Fibroblast of skin of right biceps (primary cell): ENCODE results near the gene TMEM45B.

Experiments used
- DNase-seq: peaks from one replicate; pipeline ENCODE4 v3.0.0-alpha.2; 2013

The TMEM45B gene

GRCh38 chr11:129853518-129854231, 38.0 kb downstream of the TMEM45B start:
- DNase-seq, result no peak

GRCh38 chr11:129854232-129854805, 38.7 kb downstream of the TMEM45B start:
- DNase-seq, result no peak

DNA sequence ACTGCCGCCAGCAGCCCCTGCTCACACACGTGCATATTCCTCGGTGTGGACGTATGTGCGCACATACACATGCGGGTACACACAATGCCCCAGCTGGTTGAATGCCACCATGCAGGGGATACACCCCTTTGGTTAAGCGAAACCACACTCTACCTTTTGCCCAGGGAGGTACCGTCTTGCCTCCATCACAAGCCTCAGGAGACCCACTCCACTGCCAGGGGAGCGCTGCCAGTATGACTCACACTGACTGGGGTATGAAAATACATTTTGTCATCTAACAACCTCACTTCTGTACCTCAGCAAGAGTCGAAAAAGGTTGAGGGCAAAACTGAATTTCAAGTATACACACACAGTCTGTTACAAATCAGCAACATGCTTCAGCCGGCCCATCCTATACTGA, 39.4 kb downstream of the TMEM45B start:
- no peak for DNase-seq

DNA sequence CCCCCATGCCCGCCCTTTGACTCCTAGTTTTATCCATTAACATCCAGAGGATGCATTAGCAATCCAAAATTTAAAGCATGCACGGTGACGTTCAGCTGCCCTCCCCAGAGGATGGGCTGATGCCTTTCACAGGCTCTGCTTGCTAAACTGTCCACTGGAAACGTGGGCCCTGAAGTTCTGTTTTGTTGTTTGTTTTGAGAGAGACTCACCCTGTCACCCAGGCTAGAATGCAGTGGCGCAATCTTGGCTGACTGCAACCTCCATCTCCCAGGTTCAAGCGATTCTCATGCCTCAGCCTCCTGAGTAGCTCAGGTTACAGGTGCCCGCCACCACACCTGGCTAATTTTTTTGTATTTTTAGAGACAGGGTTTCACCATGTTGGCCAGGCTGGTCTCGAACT, 40.4 kb downstream of the TMEM45B start:
- no peak for DNase-seq

GRCh38 chr11:129861702-129862522, 46.3 kb downstream of the TMEM45B start:
- peak; percentile 96 for DNase-seq

- no peak for DNase-seq
Observed at GRCh38 chr11:129864811-129865210, 49.2 kb downstream of the TMEM45B start.

- no peak for DNase-seq
Observed at GRCh38 chr11:129865701-129866100, 50.1 kb downstream of the TMEM45B start.

- DNase-seq, result no peak
Observed at GRCh38 chr11:129866311-129866710, 50.7 kb downstream of the TMEM45B start.

DNA sequence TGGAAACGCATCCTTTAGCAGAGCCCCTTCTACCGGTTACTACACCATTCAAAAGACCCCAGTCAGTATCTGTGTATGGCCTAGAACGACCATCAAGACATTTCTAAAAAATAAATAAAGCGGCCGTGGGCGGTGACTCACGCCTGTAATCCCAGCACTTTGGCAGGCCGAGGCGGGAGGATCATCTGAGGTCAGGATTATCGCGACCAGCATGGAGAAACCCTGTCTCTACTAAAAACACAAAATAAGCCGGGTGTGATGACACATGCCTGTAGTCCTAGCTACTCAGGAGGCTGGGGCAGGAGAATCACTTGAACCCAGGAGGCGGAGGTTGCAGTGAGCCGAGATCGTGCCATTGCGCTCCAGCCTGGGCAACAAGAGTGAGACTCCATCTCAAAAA, 53.0 kb downstream of the TMEM45B start:
- peak; percentile 28 for DNase-seq

GRCh38 chr11:129871914-129872313, 56.3 kb downstream of the TMEM45B start:
- no peak for DNase-seq

GRCh38 chr11:129880311-129880710, 64.7 kb downstream of the TMEM45B start:
- no peak for DNase-seq

GRCh38 chr11:129881570-129882170, 66.0 kb downstream of the TMEM45B start:
- peak; percentile 24 for DNase-seq

GRCh38 chr11:129884581-129884980, 68.9 kb downstream of the TMEM45B start:
- DNase-seq, result no peak

- no peak for DNase-seq
Observed at GRCh38 chr11:129885381-129885780, 69.7 kb downstream of the TMEM45B start.

- DNase-seq, result no peak
Observed at GRCh38 chr11:129888451-129888850, 72.8 kb downstream of the TMEM45B start.

GRCh38 chr11:129894278-129895125, 78.9 kb downstream of the TMEM45B start:
- DNase-seq, result peak; percentile 5

DNA sequence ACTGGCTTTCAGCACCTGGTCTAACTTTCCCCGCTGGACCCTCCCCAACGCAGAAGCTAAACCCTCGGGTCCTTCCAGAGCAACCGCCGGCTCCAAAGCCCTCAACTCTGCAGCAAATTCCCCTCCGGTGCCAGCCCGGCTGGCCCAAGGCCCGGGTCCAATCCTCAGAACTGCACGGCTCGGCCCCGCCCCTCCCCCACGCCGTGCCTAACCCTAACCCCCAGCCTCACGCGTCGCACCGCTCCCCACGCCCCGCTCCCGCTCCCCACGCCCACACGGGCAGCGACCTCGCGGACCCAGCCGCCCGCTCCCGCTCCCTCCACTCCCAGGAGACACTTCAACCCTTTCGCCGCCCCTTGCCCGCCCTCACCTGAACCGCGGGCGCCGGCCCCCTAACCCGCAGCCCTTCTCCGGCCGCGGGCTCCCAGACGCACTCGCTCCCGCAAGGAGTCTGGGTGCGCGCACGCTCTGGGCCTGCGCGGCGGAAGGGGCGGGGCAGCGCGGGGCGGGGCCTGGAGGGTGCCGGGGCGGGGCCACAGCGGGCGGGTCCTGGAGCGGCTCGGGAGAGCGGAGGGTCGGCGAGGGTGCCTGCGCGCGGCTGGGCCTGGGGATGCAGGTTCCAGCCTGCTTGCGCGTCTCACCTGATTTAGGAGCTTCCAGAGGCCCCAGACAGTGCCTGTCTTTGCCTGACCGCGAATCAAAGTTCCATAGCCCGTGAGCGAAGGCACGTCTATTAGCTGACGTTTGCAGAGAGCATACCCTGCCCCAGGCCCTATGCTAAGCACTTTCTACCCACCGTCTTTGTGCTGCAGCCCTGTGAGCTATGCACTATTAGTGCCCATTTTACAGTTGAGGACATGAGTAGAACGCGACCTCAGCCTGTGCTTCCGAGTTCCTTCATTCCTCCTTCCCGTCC, 79.7 kb downstream of the TMEM45B start, which contains the start of gene NFRKB:
Gene NFRKB, minus strand, starts transcription at position 453 of the 916 bp plus-strand sequence. CDS start 2,729 bp downstream, outside the sequence.
- peak; percentile 79 for DNase-seq

DNA sequence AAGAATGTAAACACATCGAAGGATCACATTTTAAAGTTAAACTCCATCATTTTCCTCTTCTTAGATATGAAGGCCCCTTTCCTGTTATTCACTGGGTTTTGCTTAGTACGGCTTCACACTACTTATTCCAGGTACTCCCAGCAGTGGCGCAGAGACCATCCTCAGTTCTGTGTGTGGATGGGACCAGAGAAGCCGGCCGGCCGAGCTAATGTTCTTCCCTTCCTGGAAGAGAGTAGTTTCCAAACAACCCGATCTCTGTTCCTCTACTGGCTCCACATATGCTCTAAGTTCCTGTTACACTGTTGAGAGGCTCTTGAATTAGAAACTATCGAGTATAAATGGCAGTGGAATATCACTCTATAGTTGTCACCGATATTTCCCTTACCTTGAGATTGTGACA, 80.4 kb downstream of the TMEM45B start:
- DNase-seq, result no peak

GRCh38 chr11:129905402-129905801, 89.8 kb downstream of the TMEM45B start:
- no peak for DNase-seq
